Gastroesophageal sphincter (tissue), 3 donors: Measurements from ENCODE around the gene ZFAND6.

Experiments used
- CTCF ChIP-seq, 4 experiments: fragments of 200-600 bp in 2 of 4; fragments of 450-650 bp in 2 of 4; sonication (generic) in 1 of 4; IDR thresholded peaks; one replicate each; pipeline ENCODE4 v1.5.1; 2017 to 2019; ENCODE audit warnings: antibody characterized with exemption in 4 of 4, mild to moderate bottlenecking in 2 of 4, moderate library complexity in 2 of 4
- EP300 ChIP-seq: sonication (generic); formaldehyde crosslinking; IDR thresholded peaks from one replicate; pipeline ENCODE4 v1.6.1; 2017; ENCODE audit warnings: antibody characterized with exemption, mild to moderate bottlenecking
- POLR2A ChIP-seq, 2 donors: fragments of 450-650 bp; IDR thresholded peaks; one replicate each; pipeline ENCODE4 v1.6.1; 2017; ENCODE audit warnings: antibody characterized with exemption in 2 of 2, mild to moderate bottlenecking in 2 of 2, moderate library complexity in 1 of 2

- TF ChIP-seq POLR2A (IDR thresholded peaks at IDR 0.05) (no peak), EP300 (no peak), CTCF (IDR thresholded peaks at IDR 0.05) (no peak)
Observed at GRCh38 chr15:80141916-80142598, 82.6 kb downstream of the ZFAND6 start.
